Body of pancreas (tissue), 4 donors: ENCODE results near the gene ACER3.

Source experiments
- CTCF ChIP-seq, 7 experiments: fragments of 450-650 bp in 4 of 7; fragments of 200-600 bp in 3 of 7; sonication (generic) in 3 of 7; IDR thresholded peaks; one replicate each; pipeline ENCODE4 v1.5.1; 2016 to 2019; ENCODE audit warnings: antibody characterized with exemption in 7 of 7
- POLR2A ChIP-seq, 3 donors: fragments of 450-650 bp; IDR thresholded peaks; one replicate each; pipeline ENCODE4 v1.6.1; 2016; ENCODE audit warnings: antibody characterized with exemption in 3 of 3, mild to moderate bottlenecking in 2 of 3

- TF ChIP-seq POLR2A (IDR thresholded peaks at IDR 0.05) (no peak), CTCF (IDR thresholded peaks at IDR 0.05) (no peak)
Observed at GRCh38 chr11:77063861-77064260, 203.1 kb downstream of the ACER3 start.
